Body of pancreas (tissue), 4 donors: ENCODE measurements around the gene FBLN1. TPM values are rescaled to one million over a fixed set of nuclear protein-coding genes. Genes with fewer than 3 reads are reported as not detected.

Experiments used
- ATAC-seq: fragments of 150-250 bp; one replicate; pipeline ENCODE4 v1.9.1; 2016
- DNase-seq, 4 donors: peaks; one replicate each; pipeline ENCODE4 v3.0.0-alpha.2; 2019
- H3K27ac ChIP-seq, 4 donors: fragments of 200-600 bp; sonication (generic); 1 replicate in 3 of 4; 2 replicates in 1 of 4; pipeline versions ENCODE4 v1.5.1 to v1.6.1; 2016 to 2019; ENCODE audit warnings: mild to moderate bottlenecking in 1 of 4, mixed read lengths in 1 of 4, moderate library complexity in 1 of 4
- H3K27me3 ChIP-seq, 2 donors: fragments of 200-600 bp; sonication (generic); one replicate each; pipeline ENCODE4 v1.6.0; 2016; ENCODE audit warnings: mild to moderate bottlenecking in 1 of 2
- H3K36me3 ChIP-seq, 2 donors: fragments of 200-600 bp; sonication (generic); replicated peaks in 1 of 2; 2 replicates each; pipeline ENCODE4 v1.5.1; 2016; ENCODE audit warnings: low read depth in 2 of 2; ENCODE audit not compliant: insufficient read depth in 1 of 2
- H3K4me1 ChIP-seq: fragments of 200-600 bp; sonication (generic); one replicate; pipeline ENCODE4 v1.6.0; 2016
- H3K4me3 ChIP-seq, 2 donors: fragments of 200-600 bp; sonication (generic); 1 replicate in 1 of 2; 2 replicates in 1 of 2; pipeline ENCODE4 v1.5.1; 2016 to 2019
- H3K9me3 ChIP-seq, 3 donors: fragments of 200-600 bp; sonication (generic); 1 replicate in 2 of 3; 2 replicates in 1 of 3; pipeline ENCODE4 v1.5.1; 2016
- POLR2A ChIP-seq, 3 donors: fragments of 450-650 bp; IDR thresholded peaks; one replicate each; pipeline ENCODE4 v1.6.1; 2016; ENCODE audit warnings: antibody characterized with exemption in 3 of 3, mild to moderate bottlenecking in 2 of 3
- WGBS, 2 donors: methylation state at CpG; one replicate each; pipeline ENCODE4 v1.1.5; 2017; 5-methylcytosine and 5-hydroxymethylcytosine counted together
- intact Hi-C: fragments of 100-400 bp; cut with DNase I; formaldehyde crosslinking; loops from one replicate; pipeline ENCODE4 v1.15.1; 2023
- total RNA-seq, 2 donors: library from RNA; depleted of rRNA; stranded (reverse); fragments of >200 nt; gene quantifications; one replicate each; pipeline ENCODE4 v1.1.0, GENCODE V29; 2016
- TF ChIP-seq, protein P1 (sequence below), 7 experiments: fragments of 450-650 bp in 4 of 7; fragments of 200-600 bp in 3 of 7; sonication (generic) in 3 of 7; IDR thresholded peaks; one replicate each; pipeline ENCODE4 v1.5.1; 2016 to 2019; ENCODE audit warnings: antibody characterized with exemption in 7 of 7

The FBLN1 gene
- total RNA-seq, 2 donors from 2014 or later: 97.0 to 119 TPM

DNA sequence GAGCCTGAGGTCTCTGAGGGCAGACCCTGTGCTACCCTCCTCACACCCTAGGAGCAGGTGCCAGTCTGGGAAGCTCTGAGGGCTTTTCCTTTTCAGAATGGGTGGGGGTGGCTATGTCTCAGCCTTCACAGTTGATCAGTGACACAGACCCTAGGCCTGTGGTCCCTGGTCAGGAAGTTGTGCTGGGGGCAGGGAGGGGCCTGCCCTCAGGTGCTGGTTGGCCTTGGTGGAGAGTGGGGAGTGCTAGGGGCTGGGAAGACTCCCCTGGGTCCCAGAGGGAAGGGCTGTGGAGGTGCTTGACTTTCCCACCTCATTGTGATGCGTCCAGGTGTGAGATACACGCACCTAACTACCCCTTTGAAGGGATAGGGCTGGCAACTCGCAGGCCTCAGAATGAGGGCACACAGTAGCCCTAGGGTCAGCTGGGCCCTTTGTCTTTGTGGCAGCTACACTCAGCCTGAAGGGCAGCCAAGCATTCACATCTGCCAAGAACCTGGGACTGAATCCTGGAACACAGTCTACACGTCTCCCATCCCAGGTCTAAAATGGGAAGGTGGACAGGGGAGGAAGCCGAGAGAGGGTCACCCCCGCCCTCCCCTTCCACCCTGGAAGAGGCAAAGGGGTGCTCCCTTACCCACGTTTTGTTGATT is 137.7 kb downstream of the FBLN1 start:
- TF ChIP-seq, protein P1, sequence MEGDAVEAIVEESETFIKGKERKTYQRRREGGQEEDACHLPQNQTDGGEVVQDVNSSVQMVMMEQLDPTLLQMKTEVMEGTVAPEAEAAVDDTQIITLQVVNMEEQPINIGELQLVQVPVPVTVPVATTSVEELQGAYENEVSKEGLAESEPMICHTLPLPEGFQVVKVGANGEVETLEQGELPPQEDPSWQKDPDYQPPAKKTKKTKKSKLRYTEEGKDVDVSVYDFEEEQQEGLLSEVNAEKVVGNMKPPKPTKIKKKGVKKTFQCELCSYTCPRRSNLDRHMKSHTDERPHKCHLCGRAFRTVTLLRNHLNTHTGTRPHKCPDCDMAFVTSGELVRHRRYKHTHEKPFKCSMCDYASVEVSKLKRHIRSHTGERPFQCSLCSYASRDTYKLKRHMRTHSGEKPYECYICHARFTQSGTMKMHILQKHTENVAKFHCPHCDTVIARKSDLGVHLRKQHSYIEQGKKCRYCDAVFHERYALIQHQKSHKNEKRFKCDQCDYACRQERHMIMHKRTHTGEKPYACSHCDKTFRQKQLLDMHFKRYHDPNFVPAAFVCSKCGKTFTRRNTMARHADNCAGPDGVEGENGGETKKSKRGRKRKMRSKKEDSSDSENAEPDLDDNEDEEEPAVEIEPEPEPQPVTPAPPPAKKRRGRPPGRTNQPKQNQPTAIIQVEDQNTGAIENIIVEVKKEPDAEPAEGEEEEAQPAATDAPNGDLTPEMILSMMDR (IDR thresholded peaks at IDR 0.05): no peak
- no peak for TF ChIP-seq POLR2A (IDR thresholded peaks at IDR 0.05)
- no peak for DNase-seq
- intact Hi-C loops: no loop called here

DNA sequence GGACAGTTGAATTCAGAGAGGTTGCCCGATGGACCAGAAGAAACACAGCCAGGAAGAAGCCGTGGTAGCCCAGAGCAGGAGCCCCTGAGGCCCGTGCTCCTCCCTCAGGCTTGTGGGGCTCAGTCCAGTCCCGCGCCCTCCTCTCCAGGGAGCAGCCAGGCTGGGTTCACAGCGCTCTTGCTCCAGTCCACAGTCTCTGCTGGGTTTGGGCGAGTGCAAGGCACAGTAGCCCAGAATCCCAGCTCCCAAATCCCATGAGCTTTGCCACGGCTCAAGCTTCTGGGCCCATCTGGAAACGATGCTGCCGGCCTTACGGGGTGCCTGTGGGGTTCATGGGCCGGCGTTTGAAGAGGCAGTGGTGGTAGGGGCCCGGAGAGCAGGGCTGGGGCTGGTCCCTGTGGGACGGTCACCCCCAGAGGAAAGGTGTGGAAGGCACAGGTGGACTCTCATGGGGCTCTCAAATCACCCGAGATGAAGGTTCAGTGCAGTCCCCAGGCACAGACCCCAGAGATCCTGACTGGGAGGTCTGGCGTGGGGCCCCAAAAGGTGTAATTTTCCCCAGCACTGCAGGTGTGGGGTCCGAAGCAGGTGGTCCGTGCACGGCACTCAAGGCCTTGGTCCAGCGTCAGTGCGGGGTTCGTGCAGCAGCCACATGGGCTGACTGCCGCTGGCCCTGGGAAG is 138.4 kb downstream of the FBLN1 start:
- H3K36me3 ChIP-seq: no peaks in the 10 kb centered on the region
- DNase-seq: no peak
- no peak for TF ChIP-seq POLR2A (IDR thresholded peaks at IDR 0.05)
- TF ChIP-seq, protein P1 (IDR thresholded peaks at IDR 0.05): no peak
- no peaks in the 10 kb centered on the region for H3K27me3 ChIP-seq
- intact Hi-C loops: no loop called here
- no peaks in the 10 kb centered on the region for H3K9me3 ChIP-seq
- ATAC-seq: no peak
- no peak overlapping the region for H3K27ac ChIP-seq
- H3K4me1 ChIP-seq: peaks cover 9% of the 10 kb centered on the region
- H3K4me3 ChIP-seq: no peak overlapping the region
- WGBS, 2 donors: 69 to 78% methylated on average over 15 to 21 of the region's 24 CpGs

More for the DNA sequence above, 137.7 kb downstream of the FBLN1 start:
- Histone ChIP-seq H3K36me3 (no peaks in the 10 kb centered on the region), H3K9me3 (no peaks in the 10 kb centered on the region), H3K4me3 (no peak overlapping the region), H3K4me1 (peaks cover 4% of the 10 kb centered on the region), H3K27ac (no peak overlapping the region), H3K27me3 (no peaks in the 10 kb centered on the region)
- no peak for ATAC-seq
- 60 to 66% methylated on average over 4 to 7 of the region's 7 CpGs for WGBS, 2 donors

DNA sequence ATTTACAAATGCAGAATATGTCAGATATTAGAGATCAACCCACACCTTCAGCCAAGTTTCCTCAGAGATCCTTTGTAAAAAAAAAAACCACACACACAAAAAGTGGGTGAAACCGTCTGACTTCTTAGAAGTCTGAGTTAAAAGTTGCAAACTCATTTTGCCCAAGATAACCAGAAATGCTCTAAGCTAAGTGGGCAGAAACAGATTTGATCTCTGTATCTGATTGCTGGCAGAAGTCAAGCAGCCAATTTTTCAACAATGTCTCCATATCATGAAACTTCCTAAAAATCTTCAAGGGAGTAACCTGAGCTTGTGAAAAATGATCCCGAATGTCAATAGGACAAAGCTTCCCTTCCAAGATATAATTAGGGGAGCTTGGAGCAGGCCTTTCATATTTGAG is 140.3 kb downstream of the FBLN1 start:
- H3K36me3 ChIP-seq: no peaks in the 10 kb centered on the region
- no peaks in the 10 kb centered on the region for H3K27me3 ChIP-seq
- no peaks in the 10 kb centered on the region for H3K9me3 ChIP-seq
- H3K27ac ChIP-seq: no peak overlapping the region
- intact Hi-C loops: no loop called here
- peaks cover 9% of the 10 kb centered on the region for H3K4me1 ChIP-seq
- 26 to 56% methylated on average over 2 of the region's 2 CpGs for WGBS, 2 donors
- DNase-seq: no peak
- H3K4me3 ChIP-seq: no peak overlapping the region
- ATAC-seq: no peak
- TF ChIP-seq, protein P1 (IDR thresholded peaks at IDR 0.05): no peak
- no peak for TF ChIP-seq POLR2A (IDR thresholded peaks at IDR 0.05)

DNA sequence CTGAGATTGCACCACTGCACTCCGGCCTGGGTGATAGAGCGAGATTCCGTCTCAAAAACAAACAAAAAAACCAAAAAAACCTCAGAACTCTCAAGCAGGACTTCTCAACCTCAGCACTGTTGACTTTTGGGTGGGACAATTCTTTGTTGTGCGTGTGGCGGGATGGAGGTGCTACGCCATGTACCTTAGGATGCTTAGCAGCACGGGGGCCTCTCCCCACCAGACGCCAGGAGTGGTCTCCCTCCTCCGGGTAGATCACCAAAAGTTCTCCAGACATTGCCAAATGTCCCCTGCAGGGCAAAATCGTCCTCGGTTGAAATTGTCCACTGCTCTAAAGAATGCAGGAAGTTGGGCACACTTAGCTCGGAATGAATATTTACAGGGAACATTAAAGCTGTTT is 142.0 kb downstream of the FBLN1 start:
- Histone ChIP-seq H3K27ac (no peak overlapping the region), H3K36me3 (no peaks in the 10 kb centered on the region), H3K9me3 (no peaks in the 10 kb centered on the region), H3K4me1 (peaks cover 9% of the 10 kb centered on the region), H3K27me3 (no peaks in the 10 kb centered on the region), H3K4me3 (no peak overlapping the region)
- no peak for DNase-seq
- TF ChIP-seq POLR2A (IDR thresholded peaks at IDR 0.05): no peak
- intact Hi-C loops: no loop called here
- no peak for ATAC-seq
- 53 to 57% methylated on average over 12 of the region's 12 CpGs for WGBS, 2 donors

DNA sequence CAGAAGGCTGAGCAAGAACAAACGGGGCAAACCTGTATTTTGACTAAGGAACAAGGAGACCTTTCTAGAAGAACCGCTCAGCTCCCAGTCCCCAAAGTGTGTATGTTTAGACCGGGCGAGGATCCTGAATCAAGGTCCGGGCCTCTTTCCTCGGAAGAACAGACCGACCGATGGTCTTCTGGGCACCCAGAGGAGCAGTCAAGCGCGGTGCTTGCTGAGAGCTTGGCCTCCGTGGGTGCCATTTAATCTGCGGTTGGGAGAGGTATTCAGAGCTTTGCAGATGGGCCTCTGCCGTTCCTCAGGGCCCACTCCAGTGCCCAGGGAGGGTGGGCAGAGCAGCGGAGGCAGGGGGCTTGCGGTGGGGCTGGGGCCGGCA is 142.5 kb downstream of the FBLN1 start:
- Histone ChIP-seq H3K27me3 (no peaks in the 10 kb centered on the region), H3K9me3 (no peaks in the 10 kb centered on the region), H3K4me1 (peaks cover 9% of the 10 kb centered on the region), H3K36me3 (no peaks in the 10 kb centered on the region), H3K27ac (no peak overlapping the region), H3K4me3 (no peak overlapping the region)
- no peak for ATAC-seq
- intact Hi-C loops: no loop called here
- WGBS, 2 donors: 24 to 29% methylated on average over 8 to 13 of the region's 16 CpGs
- no peak for DNase-seq
- no peak for TF ChIP-seq POLR2A (IDR thresholded peaks at IDR 0.05)
- TF ChIP-seq, protein P1 (IDR thresholded peaks at IDR 0.05): no peak
